DMS114 treated with DMSO at 0.1 percent for 48 hours (cell line): ENCODE data around the gene NPIPB8.
"Not testable (repeated sequence)": the region's sequence is repeated elsewhere in the genome, so short reads cannot be mapped to it uniquely, and the experiment has no call there.

Experiments
- DNase-seq: peaks from one replicate; lab custom pipeline; 2025; ENCODE audit not compliant: unreplicated experiment; lab: John Stamatoyannopoulos, UW

NPIPB8 gene

GRCh38 chr16:28606291-28607115 lies 31.4 kb upstream of the NPIPB8 start:
- no peak for DNase-seq

DNA sequence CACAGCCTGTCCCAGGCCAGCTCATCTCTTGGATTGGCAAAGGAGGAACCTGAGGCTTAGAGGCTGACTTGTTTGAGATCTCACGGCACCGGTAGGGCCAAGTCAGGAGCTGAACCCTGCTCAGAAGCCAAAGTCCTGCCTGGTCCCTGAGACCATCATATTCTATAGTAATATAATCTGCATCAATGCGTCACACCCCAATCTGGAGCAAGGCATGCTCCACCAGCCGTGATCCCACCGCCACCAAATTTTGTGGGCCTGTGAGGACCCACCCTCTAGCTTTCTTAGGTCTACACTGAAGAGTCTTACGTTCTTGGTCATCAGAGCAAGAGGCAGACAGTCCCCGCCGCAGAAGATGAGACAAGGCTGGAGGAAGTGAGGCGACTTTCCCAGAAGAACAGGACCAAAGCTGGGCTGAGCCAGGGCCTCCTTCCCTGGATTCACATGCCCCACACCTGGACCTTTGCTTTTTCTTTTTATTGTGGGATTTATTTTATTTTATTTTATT lies 30.7 kb upstream of the NPIPB8 start:
- DNase-seq = no peak

GRCh38 chr16:28607681-28608495 lies 30.0 kb upstream of the NPIPB8 start:
- not testable (repeated sequence) for DNase-seq

- DNase-seq = not testable (repeated sequence)
Measured at GRCh38 chr16:28608496-28608808, 29.4 kb upstream of the NPIPB8 start.

- not testable (repeated sequence) for DNase-seq
Measured at GRCh38 chr16:28608867-28609596, 28.8 kb upstream of the NPIPB8 start.

DNA sequence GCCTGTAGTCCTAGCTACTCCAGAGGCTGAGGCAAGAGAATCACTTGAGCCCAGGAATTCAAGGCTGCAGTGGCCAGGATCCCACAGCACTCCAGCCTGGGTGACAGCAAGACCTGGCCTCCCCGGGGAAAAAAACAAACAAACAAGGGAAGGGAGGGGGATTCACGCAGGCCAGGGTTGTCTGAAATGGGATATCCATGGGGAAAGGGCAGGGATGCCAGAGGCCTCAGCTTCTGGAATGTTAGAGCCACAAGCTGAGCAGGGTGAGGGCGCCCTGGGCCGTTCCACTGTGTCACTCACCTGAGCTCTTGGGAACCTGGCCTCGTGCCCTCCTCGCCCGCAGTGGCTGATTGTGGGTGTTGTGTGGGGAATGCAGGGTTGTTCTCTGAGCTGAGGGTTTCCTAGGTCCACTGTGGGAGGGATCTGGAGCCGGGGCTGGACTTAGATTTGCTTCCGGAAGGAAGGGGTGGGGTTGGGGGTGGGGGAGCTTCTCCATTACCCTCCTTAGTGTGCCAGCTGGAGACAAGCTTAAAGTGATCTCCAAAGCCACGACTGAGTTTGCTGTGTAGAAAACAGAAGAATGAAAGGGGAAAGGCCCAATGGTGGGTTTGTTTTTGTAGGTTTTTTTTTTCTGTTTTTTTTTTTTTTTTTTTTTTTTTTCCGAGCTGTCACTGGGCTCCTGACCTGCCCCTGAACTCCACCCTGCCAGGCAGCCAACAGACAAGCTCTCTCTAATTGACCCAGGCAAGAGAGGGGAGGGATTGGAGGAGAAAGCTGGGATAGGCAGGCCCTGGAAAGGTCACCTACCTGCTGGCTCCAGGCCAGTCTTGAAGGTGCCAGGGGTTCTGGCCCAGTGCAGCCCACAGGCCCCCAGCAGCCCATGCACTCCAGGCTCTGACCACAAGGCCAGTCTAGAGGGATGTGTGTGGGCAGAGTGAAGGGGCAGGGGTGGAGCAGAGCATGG lies 28.0 kb upstream of the NPIPB8 start, which contains the start of gene SULT1A1:
TSS of gene SULT1A1 (minus strand) at position 414 of the 964 bp plus-strand sequence. CDS start 1,189 bp downstream, outside the sequence.
- no peak for DNase-seq

DNA sequence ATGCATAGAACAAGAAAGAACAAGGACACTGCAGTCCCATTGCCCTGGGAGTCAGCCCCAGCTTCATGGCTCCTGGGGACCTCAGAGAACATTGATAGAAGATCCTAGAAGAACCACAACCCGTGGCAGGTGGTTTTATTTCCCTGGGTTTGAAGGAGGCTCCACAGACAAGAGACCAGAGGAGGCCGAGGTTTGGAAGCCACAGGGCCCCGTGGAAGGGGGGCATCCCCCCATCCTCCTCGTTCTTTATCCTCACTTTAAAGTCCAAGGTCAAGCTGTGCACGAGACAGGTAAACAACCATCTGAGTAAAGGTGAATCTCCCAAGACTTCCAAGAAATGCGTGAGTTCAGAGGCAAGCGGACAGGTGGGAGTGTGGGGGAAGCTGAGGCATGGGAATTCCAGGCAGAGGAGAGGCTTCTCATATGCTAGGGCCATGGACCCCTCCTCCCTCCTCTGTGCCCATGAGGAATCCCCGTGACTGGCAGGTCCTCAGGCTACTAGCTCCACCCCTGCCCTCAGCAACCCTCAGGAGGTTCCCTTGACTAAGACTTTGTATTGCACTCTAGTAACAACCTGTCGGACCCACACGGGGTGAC lies 27.2 kb upstream of the NPIPB8 start:
- DNase-seq = no peak

- DNase-seq = not testable (repeated sequence)
Measured at GRCh38 chr16:28612359-28613280, 25.2 kb upstream of the NPIPB8 start.

DNA sequence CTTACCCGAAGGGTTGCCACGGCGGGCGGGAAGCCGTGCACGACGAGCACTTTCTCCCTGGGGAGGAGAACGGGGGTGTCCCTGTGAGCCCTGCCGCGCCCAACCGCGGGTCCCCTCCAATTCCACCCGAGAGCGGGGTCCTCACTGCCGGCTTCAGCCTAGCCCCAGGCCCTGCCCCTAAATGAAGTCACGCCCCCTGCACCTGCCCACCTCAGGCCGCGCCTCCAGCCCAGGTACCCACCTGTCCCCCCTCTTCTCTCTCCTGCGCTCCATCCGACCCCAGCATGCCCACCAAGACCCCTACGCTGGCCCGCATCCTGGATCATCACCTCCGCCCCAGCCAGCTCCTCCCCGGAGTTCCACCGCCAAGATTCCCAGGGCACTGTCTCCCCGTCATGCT lies 24.0 kb upstream of the NPIPB8 start:
- not testable (repeated sequence) for DNase-seq

GRCh38 chr16:28614561-28614960 lies 23.3 kb upstream of the NPIPB8 start:
- not testable (repeated sequence) for DNase-seq

- not testable (repeated sequence) for DNase-seq
Measured at GRCh38 chr16:28615486-28616223, 22.2 kb upstream of the NPIPB8 start.

DNA sequence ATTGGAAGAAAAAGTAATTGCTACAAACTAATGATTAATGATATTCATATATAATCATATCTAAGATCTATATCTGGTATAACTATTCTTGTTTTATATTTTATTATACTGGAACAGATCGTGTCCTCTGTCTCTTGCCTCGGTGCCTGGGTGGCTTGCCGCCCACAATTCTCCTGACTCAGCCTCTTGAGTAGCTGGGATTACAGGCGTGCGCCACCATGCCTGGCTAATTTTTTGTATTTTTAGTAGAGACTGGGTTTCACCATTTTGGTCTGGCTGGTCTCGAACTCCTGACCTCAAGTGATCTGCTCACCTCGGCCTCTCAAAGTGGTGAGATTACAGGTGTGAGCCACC lies 21.7 kb upstream of the NPIPB8 start:
- not testable (repeated sequence) for DNase-seq

DNA sequence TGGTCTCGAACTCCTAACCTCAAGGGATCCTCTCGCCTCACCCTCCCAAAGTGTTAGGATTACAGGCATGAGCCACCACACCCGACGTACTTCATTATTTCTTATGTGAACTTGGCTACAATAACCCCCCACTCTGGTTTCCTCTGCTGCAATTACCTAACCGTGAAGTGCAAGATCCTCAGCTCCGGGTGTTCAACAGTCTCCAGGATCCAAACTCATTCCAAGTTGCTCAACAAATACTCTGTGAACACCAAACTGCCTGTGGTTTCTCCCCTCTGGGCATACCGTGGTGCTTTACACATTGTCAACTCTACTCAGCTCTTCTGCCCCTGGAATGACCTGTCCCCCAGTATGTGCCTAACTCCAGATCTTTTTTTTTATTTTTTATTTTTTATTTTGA lies 21.2 kb upstream of the NPIPB8 start:
- DNase-seq = no peak

DNA sequence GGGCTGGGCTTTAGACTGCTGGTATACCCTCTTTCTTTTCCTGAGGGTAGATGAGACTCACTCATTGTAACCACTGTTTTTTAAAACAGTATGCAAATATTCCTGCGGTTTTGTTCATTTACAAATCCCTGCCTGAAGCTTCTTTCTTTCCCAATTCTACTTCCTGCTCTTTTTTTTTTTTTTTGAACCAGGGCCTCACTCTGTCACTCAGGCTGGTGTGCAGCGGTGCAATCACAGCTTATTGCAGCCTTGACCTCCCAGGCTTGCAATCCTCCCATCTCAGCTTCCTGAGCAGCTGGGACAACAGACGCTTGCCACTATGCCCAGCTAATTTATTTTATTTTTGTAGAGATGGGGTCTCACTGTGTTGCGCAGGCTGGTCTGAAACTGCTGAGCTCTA lies 20.0 kb upstream of the NPIPB8 start:
- DNase-seq = no peak

DNA sequence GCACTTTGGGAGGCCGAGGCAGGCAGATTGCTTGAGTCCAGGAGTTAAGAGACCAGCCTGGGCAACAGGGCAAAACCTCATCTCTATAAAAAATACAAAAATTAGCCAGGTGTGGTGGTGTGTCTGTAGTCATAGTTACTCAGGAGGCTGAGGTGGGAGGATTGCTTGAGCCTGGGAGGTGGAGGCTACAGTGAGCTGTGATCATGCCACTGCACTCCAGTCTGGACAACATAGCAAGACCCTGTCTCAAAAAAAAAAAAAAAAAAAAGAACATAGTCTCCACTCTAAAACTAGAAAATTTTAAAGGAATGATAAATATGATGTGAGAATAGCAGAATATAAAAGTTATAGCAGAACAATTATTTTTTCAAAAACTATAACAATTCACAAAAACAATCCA lies 17.5 kb upstream of the NPIPB8 start:
- DNase-seq = not testable (repeated sequence)

DNA sequence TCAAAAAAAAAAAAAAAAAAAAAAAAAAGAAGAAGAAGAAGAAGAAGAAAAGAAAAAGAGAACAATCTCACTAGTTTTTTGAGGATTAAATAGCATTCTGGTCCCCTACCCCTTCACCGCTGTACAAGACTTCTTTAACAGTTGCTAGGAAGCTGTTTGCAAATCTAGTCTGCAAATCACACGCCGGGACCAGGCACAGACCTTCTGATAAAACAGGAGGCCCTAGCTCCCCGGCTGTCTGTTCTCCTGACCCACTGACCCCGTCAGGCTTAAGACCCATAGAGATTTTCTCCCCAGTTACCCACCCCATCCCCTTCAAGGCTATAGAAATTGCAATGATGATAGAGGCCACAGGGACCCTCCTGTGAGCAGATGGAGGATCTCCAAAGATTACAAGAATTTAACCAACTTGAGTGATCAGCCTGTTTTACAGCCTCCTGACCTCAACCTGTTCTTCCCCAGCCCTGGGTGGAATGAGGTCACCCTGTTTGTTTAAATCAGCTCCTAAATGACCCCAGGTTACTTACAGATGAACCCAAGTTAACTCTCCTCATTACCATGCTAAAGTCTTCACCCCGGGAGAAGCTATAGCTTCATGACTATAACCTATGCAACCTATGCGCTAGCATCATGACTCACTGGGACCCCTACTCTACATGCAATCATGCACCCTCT lies 16.2 kb upstream of the NPIPB8 start:
- DNase-seq = no peak

GRCh38 chr16:28622532-28623171 lies 15.2 kb upstream of the NPIPB8 start:
- not testable (repeated sequence) for DNase-seq
